Panc1 (cell line): ENCODE results near the gene LDLRAP1. TPM values are rescaled to one million over a fixed set of nuclear protein-coding genes. Genes with fewer than 3 reads are reported as not detected.
"Not testable (repeated sequence)": the region's sequence is repeated elsewhere in the genome, so short reads cannot be mapped to it uniquely, and the experiment has no call there.

Experiments
- ATAC-seq: fragments of 200-7000 bp; cut with Tn5 transposase; 2 replicates; pipeline ENCODE4 v1.9.1; 2020; ENCODE audit warnings: mild to moderate bottlenecking, moderate library complexity
- BruUV-seq: library from RNA; stranded (reverse); fragments of 400-500 nt; replicated peaks from 2 replicates; lab custom pipeline; 2021; lab: Mats Ljungman, UMichigan
- CTCF ChIA-PET: fragments of 300-600 bp; sonication (Branson Sonifier 250); formaldehyde crosslinking; loops from one replicate; lab custom pipeline; 2022; ENCODE audit warnings: antibody characterized with exemption; lab: Charles Lee
- POLR2A ChIA-PET: fragments of 300-600 bp; sonication (Branson Sonifier 250); formaldehyde crosslinking; loops from one replicate; lab custom pipeline; 2022; ENCODE audit warnings: antibody characterized with exemption; lab: Charles Lee
- DNase-seq: peaks from one replicate; pipeline ENCODE4 v3.0.0-alpha.2; 2010; ENCODE audit warnings: low read depth, low spot score
- H3K27ac ChIP-seq: 2 replicates; pipeline ENCODE4 v1.5.1; 2011; ENCODE audit warnings: mild to moderate bottlenecking, low read length, inconsistent platforms
- H3K27me3 ChIP-seq: fragments of 200-500 bp; sonication (Bioruptor generic); 2 replicates; pipeline ENCODE4 v1.6.0; 2014; ENCODE audit warnings: low read length, inconsistent platforms; ENCODE audit not compliant: control insufficient read depth, insufficient read depth
- H3K36me3 ChIP-seq: fragments of 200-500 bp; sonication (Bioruptor generic); 2 replicates; pipeline ENCODE4 v1.5.1; 2014; ENCODE audit warnings: inconsistent platforms, mild to moderate bottlenecking, low read length, moderate library complexity; ENCODE audit not compliant: control insufficient read depth, insufficient read depth
- H3K4me1 ChIP-seq: 2 replicates; pipeline ENCODE4 v1.5.1; 2011; ENCODE audit warnings: inconsistent platforms, mild to moderate bottlenecking, low read length, moderate library complexity; ENCODE audit not compliant: control insufficient read depth, insufficient read depth
- H3K4me3 ChIP-seq, 2 experiments: 2 replicates each; pipeline ENCODE4 v1.5.1; 2011 to 2012; ENCODE audit warnings: low read depth in 2 of 2, low read length in 2 of 2, mild to moderate bottlenecking in 2 of 2, inconsistent platforms in 1 of 2, moderate library complexity in 1 of 2
- H3K9me3 ChIP-seq: fragments of 200-500 bp; sonication (Bioruptor generic); 2 replicates; pipeline ENCODE4 v1.5.1; 2014; ENCODE audit warnings: low read depth, mild to moderate bottlenecking, inconsistent platforms, low read length, moderate library complexity; ENCODE audit not compliant: control insufficient read depth, insufficient read depth
- POLR2AphosphoS5 ChIP-seq: IDR thresholded peaks from 2 replicates; pipeline ENCODE4 v1.6.1; 2012; ENCODE audit warnings: mild to moderate bottlenecking, low read depth, low read length, moderate library complexity
- SIN3A ChIP-seq: IDR thresholded peaks from 2 replicates; pipeline ENCODE4 v1.6.1; 2012; ENCODE audit warnings: low read depth, mild to moderate bottlenecking, low read length, moderate library complexity, borderline replicate concordance; ENCODE audit not compliant: insufficient read depth
- TCF7L2 ChIP-seq: IDR thresholded peaks from 2 replicates; pipeline ENCODE4 v1.6.1; 2011; ENCODE audit warnings: mild to moderate bottlenecking, low read depth, low read length, inconsistent platforms
- in situ Hi-C: cut with HindIII; loops from 2 replicates; pipeline ENCODE4 v1.10.0; 2016; ENCODE audit warnings: low sequenced_read_pairs, low pct_unique_long_range_greater_than_20kb
- intact Hi-C: fragments of 100-400 bp; cut with micrococcal nuclease; formaldehyde crosslinking; loops from one replicate; pipeline ENCODE4 v1.10.0; 2022; ENCODE audit not compliant: unreplicated experiment
- total RNA-seq: library from RNA; stranded (reverse); gene quantifications from one replicate; pipeline ENCODE4 v1.2.1, GENCODE V29; 2021; ENCODE audit not compliant: unreplicated experiment
- TF ChIP-seq, protein P1 (sequence below), 2 experiments: IDR thresholded peaks; 2 replicates each; pipeline ENCODE4 v1.6.1; 2011 to 2012; ENCODE audit warnings: low read depth in 2 of 2, control low read depth in 1 of 2, low read length in 1 of 2, mild to moderate bottlenecking in 1 of 2, moderate library complexity in 1 of 2; ENCODE audit not compliant: insufficient read depth in 1 of 2
- TF ChIP-seq, protein P2 (sequence below): fragments of 450-650 bp; IDR thresholded peaks from 2 replicates; pipeline ENCODE4 v1.5.1; 2017; ENCODE audit warnings: mild to moderate bottlenecking

Gene LDLRAP1
- total RNA-seq, 1 experiment from 2014 or later = 23.1 TPM

DNA sequence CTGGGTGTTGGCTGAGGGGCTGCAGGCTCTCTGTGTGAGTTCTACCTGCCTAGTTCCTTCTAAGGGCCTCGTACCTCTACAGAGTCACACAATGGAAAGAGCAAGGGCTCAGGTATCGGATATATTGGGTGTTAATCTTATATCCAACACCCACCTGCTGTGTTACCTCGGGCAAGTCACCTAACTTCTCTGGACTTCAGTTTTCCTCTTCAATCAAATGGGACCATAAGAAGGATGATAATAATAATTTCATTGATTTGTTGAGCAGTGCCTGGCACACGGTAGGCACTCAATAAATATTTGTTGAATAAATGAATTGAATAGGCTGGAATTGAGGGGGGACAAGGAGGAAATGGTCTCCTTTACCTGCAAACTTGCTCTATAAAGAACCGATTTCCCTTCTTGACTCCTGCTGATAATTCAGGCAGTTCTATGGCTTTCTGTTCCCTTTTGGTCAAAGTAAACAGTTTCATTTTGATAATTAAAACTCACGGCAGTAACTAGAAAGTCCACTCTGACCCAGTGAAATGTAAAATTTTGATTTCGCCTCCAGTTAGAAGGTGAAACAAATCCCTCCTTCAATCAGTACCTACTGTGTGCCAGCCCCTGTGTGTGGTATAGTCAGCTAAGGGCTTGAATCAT is 56.7 kb downstream of the LDLRAP1 start:
- DNase-seq = no peak
- intact Hi-C loops = no loop called here
- H3K9me3 ChIP-seq = peaks cover 3% of the 10 kb centered on the region; the same call in 1 of the 2 replicates
- BruUV-seq = no TSS peak
- TF ChIP-seq POLR2AphosphoS5 (no peak), TCF7L2 (no peak), SIN3A (no peak)
- TF ChIP-seq, protein P1, sequence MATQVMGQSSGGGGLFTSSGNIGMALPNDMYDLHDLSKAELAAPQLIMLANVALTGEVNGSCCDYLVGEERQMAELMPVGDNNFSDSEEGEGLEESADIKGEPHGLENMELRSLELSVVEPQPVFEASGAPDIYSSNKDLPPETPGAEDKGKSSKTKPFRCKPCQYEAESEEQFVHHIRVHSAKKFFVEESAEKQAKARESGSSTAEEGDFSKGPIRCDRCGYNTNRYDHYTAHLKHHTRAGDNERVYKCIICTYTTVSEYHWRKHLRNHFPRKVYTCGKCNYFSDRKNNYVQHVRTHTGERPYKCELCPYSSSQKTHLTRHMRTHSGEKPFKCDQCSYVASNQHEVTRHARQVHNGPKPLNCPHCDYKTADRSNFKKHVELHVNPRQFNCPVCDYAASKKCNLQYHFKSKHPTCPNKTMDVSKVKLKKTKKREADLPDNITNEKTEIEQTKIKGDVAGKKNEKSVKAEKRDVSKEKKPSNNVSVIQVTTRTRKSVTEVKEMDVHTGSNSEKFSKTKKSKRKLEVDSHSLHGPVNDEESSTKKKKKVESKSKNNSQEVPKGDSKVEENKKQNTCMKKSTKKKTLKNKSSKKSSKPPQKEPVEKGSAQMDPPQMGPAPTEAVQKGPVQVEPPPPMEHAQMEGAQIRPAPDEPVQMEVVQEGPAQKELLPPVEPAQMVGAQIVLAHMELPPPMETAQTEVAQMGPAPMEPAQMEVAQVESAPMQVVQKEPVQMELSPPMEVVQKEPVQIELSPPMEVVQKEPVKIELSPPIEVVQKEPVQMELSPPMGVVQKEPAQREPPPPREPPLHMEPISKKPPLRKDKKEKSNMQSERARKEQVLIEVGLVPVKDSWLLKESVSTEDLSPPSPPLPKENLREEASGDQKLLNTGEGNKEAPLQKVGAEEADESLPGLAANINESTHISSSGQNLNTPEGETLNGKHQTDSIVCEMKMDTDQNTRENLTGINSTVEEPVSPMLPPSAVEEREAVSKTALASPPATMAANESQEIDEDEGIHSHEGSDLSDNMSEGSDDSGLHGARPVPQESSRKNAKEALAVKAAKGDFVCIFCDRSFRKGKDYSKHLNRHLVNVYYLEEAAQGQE (IDR thresholded peaks at IDR 0.05; ENCODE audit: insufficient read depth in 1 of 2, low read depth in 2 of 2, low read length in 1 of 2) = no peak
- TF ChIP-seq, protein P2, sequence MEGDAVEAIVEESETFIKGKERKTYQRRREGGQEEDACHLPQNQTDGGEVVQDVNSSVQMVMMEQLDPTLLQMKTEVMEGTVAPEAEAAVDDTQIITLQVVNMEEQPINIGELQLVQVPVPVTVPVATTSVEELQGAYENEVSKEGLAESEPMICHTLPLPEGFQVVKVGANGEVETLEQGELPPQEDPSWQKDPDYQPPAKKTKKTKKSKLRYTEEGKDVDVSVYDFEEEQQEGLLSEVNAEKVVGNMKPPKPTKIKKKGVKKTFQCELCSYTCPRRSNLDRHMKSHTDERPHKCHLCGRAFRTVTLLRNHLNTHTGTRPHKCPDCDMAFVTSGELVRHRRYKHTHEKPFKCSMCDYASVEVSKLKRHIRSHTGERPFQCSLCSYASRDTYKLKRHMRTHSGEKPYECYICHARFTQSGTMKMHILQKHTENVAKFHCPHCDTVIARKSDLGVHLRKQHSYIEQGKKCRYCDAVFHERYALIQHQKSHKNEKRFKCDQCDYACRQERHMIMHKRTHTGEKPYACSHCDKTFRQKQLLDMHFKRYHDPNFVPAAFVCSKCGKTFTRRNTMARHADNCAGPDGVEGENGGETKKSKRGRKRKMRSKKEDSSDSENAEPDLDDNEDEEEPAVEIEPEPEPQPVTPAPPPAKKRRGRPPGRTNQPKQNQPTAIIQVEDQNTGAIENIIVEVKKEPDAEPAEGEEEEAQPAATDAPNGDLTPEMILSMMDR = no peak
- no peaks in the 10 kb centered on the region for H3K36me3 ChIP-seq
- H3K27me3 ChIP-seq = no peaks in the 10 kb centered on the region
- no peak for ATAC-seq
- H3K4me3 ChIP-seq = no peak overlapping the region
- ChIA-PET POLR2A (interaction anchor here (0.6 kb wide), 1 partner anchor 9 kb away, joined by 3 read pairs; no protein-coding TSS in a partner anchor), CTCF (no interaction called here)
- no peak overlapping the region for H3K27ac ChIP-seq
- in situ Hi-C loops = no loop called here
- 0 out of 2 replicates have a peak, but pooled peaks cover 3% of the 10 kb centered on the region for H3K4me1 ChIP-seq

DNA sequence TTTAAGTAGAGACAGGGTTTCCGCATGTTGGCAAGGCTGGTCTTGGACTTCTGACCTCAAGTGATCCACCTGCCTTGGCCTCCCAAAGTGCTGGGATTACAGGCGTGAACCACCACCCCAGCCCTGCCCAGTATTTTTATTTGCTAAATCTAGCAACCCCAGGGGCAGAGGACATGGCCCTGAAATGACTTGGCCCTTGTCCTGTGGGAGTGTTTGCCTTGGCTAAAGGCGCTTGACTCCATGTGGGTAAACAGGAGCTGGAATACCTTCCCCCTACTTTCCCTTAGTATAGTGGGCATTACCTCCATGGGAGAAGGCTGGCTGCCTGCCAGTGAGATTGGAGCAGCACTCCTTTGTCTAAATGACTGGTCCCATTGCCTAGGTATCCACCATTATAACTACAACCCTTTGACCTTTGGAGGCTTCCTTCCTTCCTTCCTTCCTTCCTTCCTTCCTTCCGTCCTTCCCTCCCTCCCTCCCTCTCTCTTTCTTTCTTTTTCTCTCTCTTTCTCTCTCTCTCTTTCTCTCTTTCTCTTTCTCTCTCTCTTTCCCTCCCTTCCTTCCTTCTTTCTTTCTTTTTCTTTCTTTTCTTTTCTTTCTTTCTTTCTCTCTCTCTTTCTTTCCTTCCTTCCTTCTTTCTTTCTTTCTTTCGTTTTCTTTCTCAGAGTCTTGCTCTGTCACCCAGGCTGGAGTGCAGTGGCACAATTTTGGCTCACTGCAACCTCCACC is 57.7 kb downstream of the LDLRAP1 start:
- DNase-seq, ATAC-seq, in situ Hi-C loops, intact Hi-C loops, BruUV-seq, CTCF ChIA-PET, H3K36me3 ChIP-seq, H3K9me3 ChIP-seq, H3K4me1 ChIP-seq, H3K4me3 ChIP-seq, H3K27ac ChIP-seq, POLR2A ChIA-PET, H3K27me3 ChIP-seq: not testable (repeated sequence)

DNA sequence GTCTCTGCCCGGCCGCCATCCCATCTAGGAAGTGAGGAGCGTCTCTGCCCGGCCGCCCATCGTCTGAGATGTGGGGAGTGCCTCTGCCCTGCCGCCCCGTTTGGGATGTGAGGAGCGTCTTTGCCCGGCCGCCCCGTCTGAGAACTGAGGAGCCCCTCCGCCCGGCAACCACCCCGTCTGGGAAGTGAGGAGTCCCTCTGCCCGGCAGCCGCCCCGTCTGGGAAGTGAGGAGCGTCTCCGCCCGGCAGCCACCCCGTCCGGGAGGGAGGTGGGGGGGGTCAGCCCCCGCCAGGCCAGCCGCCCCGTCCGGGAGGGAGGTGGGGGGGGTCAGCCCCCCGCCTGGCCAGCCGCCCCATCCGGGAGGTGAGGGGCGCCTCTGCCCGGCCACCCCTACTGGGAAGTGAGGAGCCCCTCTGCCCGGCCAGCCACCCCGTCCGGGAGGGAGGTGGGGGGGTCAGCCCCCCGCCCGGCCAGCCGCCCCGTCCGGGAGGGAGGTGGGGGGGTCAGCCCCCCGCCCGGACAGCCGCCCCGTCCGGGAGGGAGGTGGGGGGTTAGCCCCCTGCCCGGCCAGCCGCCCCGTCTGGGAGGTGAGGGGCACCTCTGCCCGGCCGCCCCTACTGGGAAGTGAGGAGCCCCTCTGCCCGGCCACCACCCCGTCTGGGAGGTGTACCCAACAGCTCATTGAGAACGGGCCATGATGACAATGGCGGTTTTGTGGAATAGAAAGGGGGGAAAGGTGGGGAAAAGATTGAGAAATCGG is 60.6 kb downstream of the LDLRAP1 start:
- DNase-seq, H3K9me3 ChIP-seq, BruUV-seq, CTCF ChIA-PET, ATAC-seq, in situ Hi-C loops, H3K27me3 ChIP-seq, H3K4me1 ChIP-seq, H3K4me3 ChIP-seq, intact Hi-C loops, H3K36me3 ChIP-seq, POLR2A ChIA-PET, H3K27ac ChIP-seq: not testable (repeated sequence)
